Skeletal muscle satellite cell (primary cell): ENCODE data around the gene PCDHGA12.
A peak's percentile ranks its signal among the peaks of the same experiment; 100 is the strongest.

Experiments
- H3K27me3 ChIP-seq: 2 replicates; pipeline ENCODE4 v1.7.0; 2013; ENCODE audit warnings: low read length; ENCODE audit not compliant: control insufficient read depth, insufficient read depth
- H3K36me3 ChIP-seq: 2 replicates; pipeline ENCODE4 v1.7.0; 2013; ENCODE audit warnings: mild to moderate bottlenecking, control low read depth, low read length; ENCODE audit not compliant: insufficient read depth
- H3K4me1 ChIP-seq: 2 replicates; pipeline ENCODE4 v1.7.0; 2013; ENCODE audit warnings: low read length; ENCODE audit not compliant: control insufficient read depth, insufficient read depth
- H3K4me2 ChIP-seq: 2 replicates; pipeline ENCODE4 v1.7.0; 2013; ENCODE audit warnings: mild to moderate bottlenecking, low read length
- H3K4me3 ChIP-seq: 2 replicates; pipeline ENCODE4 v1.7.0; 2013; ENCODE audit warnings: low read length
- H3K9ac ChIP-seq: 2 replicates; pipeline ENCODE4 v1.7.0; 2013; ENCODE audit warnings: mild to moderate bottlenecking, low read depth, low read length, moderate library complexity
- H3K9me3 ChIP-seq: replicated peaks from 2 replicates; pipeline ENCODE4 v1.7.0; 2013; ENCODE audit warnings: mild to moderate bottlenecking, control low read depth, low read length

Gene PCDHGA12

DNA sequence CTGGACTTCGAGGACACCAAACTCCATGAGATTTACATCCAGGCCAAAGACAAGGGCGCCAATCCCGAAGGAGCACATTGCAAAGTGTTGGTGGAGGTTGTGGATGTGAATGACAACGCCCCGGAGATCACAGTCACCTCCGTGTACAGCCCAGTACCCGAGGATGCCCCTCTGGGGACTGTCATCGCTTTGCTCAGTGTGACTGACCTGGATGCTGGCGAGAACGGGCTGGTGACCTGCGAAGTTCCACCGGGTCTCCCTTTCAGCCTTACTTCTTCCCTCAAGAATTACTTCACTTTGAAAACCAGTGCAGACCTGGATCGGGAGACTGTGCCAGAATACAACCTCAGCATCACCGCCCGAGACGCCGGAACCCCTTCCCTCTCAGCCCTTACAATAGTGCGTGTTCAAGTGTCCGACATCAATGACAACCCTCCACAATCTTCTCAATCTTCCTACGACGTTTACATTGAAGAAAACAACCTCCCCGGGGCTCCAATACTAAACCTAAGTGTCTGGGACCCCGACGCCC is 46.8 kb downstream of the PCDHGA12 start:
- Histone ChIP-seq H3K27me3 (no peaks in the 10 kb centered on the region), H3K4me1 (peaks cover 36% of the 10 kb centered on the region), H3K9ac (peak overlapping the region; percentile 83), H3K9me3 (no peaks in the 10 kb centered on the region), H3K4me2 (peak overlapping the region; percentile 93), H3K36me3 (peaks cover 7% of the 10 kb centered on the region), H3K4me3 (peak overlapping the region; percentile 79)

DNA sequence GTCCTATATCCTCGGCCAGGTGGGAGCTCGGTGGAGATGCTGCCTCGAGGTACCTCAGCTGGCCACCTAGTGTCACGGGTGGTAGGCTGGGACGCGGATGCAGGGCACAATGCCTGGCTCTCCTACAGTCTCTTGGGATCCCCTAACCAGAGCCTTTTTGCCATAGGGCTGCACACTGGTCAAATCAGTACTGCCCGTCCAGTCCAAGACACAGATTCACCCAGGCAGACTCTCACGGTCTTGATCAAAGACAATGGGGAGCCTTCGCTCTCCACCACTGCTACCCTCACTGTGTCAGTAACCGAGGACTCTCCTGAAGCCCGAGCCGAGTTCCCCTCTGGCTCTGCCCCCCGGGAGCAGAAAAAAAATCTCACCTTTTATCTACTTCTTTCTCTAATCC is 47.5 kb downstream of the PCDHGA12 start:
- Histone ChIP-seq H3K9me3 (no peaks in the 10 kb centered on the region), H3K4me1 (peaks cover 36% of the 10 kb centered on the region), H3K4me3 (peak overlapping the region; percentile 79), H3K36me3 (peaks cover 7% of the 10 kb centered on the region), H3K27me3 (no peaks in the 10 kb centered on the region), H3K4me2 (peak overlapping the region; percentile 93), H3K9ac (peak overlapping the region; percentile 83)

DNA sequence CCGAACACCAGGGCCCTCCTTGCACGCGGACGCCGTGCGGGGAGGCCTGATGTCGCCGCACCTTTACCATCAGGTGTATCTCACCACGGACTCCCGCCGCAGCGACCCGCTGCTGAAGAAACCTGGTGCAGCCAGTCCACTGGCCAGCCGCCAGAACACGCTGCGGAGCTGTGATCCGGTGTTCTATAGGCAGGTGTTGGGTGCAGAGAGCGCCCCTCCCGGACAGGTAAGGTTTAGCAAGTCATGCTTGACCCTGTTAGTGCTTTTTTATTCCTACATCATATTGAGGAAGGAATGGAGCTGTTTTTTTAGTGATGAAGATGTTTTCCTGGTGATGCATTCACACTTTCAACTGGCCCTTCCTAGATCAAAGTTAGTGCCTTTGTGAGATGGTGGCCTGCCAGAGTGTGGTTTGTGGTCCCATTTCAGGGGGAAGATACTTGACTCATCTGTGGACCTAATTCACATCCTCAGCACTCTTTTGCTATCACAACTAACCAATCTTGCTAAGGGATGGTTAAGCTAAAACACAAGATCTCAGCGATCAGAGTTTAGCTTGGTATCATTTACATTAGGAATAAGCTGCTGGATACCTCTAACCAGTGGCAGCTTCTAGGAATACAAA is 48.1 kb downstream of the PCDHGA12 start:
- Histone ChIP-seq H3K4me2 (peak overlapping the region; percentile 93), H3K4me3 (peak overlapping the region; percentile 79), H3K9me3 (no peaks in the 10 kb centered on the region), H3K36me3 (peaks cover 7% of the 10 kb centered on the region), H3K9ac (peak overlapping the region; percentile 83), H3K4me1 (peaks cover 36% of the 10 kb centered on the region), H3K27me3 (no peaks in the 10 kb centered on the region)

DNA sequence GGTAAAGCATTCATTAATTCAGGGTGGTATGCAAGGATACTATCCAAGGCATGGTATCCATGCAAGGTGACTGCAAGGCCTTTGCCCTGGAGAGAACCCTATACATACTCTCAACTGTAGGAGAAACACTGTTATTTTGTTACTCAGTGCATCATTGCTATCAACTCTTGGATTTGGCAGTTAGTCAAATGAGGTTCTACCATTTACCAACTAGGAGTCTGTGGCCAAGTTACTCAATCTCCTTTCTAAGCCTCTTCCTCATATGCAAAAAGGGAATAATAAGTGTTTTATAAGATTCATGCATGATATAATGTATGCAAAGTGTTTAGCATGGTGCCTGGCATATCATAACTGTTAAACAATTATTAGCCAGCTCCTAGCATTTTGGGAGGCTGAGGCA is 49.5 kb downstream of the PCDHGA12 start:
- Histone ChIP-seq H3K9ac (no peak overlapping the region), H3K4me1 (peaks cover 47% of the 10 kb centered on the region), H3K27me3 (no peaks in the 10 kb centered on the region), H3K4me2 (peak overlapping the region; percentile 52), H3K36me3 (peaks cover 7% of the 10 kb centered on the region), H3K4me3 (peak overlapping the region; percentile 19), H3K9me3 (no peaks in the 10 kb centered on the region)
